Lower leg skin (tissue), 3 donors: ENCODE data around the gene MAP3K5.

Experiments
- POLR2A ChIP-seq, 2 donors: fragments of 450-650 bp; IDR thresholded peaks; one replicate each; pipeline ENCODE4 v1.6.1; 2016 to 2017; ENCODE audit warnings: antibody characterized with exemption in 2 of 2, mild to moderate bottlenecking in 1 of 2, moderate library complexity in 1 of 2
- TF ChIP-seq, protein P1 (sequence below), 3 donors: fragments of 450-650 bp; IDR thresholded peaks; one replicate each; pipeline ENCODE4 v1.5.1; 2016; ENCODE audit warnings: antibody characterized with exemption in 3 of 3, mild to moderate bottlenecking in 3 of 3, moderate library complexity in 2 of 3

DNA sequence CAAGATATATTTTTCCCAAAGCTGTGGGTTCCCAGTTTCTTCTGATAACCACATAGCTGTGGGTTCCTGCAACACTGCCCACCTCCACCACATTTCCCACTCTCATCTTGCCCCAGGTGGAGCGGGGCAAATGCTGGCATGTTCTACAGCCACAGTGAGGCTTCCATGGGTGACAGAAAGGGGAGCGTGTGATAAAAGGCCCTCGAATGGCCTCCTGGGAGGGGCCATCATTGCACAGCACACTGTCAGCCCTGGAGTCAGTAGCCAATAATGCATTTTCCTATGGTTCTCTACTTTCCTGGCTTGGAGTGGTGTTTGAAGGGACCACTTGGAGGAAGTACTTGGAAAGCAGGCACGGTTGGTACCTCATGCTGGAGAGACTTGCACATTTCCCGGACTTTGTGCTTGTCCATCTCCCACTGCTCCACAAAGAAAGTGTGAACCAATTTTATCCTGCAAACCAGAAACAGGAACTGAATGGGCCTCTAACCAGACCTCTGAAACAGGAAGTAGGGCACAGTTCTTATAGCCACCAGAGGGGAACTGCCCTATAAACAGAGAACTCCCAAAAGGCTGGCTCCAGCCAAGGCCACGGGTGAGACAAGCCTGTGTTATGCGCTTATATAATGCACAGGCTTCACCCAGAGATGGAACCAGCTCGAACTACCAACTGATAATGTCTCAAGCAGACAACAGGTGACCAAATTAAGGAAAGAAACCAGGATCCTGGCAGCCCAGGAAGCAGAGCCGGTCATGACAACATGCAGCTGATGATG, 8.6 kb downstream of the MAP3K5 start:
- TF ChIP-seq, protein P1, sequence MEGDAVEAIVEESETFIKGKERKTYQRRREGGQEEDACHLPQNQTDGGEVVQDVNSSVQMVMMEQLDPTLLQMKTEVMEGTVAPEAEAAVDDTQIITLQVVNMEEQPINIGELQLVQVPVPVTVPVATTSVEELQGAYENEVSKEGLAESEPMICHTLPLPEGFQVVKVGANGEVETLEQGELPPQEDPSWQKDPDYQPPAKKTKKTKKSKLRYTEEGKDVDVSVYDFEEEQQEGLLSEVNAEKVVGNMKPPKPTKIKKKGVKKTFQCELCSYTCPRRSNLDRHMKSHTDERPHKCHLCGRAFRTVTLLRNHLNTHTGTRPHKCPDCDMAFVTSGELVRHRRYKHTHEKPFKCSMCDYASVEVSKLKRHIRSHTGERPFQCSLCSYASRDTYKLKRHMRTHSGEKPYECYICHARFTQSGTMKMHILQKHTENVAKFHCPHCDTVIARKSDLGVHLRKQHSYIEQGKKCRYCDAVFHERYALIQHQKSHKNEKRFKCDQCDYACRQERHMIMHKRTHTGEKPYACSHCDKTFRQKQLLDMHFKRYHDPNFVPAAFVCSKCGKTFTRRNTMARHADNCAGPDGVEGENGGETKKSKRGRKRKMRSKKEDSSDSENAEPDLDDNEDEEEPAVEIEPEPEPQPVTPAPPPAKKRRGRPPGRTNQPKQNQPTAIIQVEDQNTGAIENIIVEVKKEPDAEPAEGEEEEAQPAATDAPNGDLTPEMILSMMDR (IDR thresholded peaks at IDR 0.05): no peak
- TF ChIP-seq POLR2A (IDR thresholded peaks at IDR 0.05): no peak
